Hematopoietic multipotent progenitor cell treated with erythropoietin and hydrocortisone succinate and interleukin-3 and kit ligand, for 17 days (in vitro differentiated cells): Measurements from ENCODE around the gene PRKRA.
"Not testable (repeated sequence)": the region's sequence is repeated elsewhere in the genome, so short reads cannot be mapped to it uniquely, and the experiment has no call there.

Experiments used
- DNase-seq: peaks from one replicate; pipeline ENCODE4 v3.0.0-alpha.2; 2015; ENCODE audit warnings: low spot score

The PRKRA gene

GRCh38 chr2:178413472-178414265, 37.3 kb downstream of the PRKRA start:
- no peak for DNase-seq

DNA sequence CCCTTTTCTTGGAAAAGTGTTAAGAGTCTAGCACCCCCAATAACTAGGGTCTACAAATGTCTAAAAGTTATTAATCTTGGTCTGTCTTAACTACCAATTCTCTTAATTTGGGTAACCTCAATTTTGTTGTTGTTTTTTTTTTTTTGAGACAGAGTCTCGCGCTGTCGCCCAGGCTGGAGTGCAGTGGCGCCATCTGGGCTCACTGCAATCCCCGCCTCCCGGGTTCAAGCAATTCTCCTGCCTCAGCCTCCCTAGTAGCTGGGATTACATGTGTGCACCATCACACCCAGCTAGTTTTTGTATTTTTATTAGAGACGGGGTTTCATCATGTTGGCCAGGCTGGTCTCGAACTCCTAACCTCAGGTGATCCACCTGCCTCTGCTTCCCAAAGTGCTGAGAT, 38.5 kb downstream of the PRKRA start:
- not testable (repeated sequence) for DNase-seq

- no peak for DNase-seq
Measured at GRCh38 chr2:178412047-178412446, 38.9 kb downstream of the PRKRA start.

- DNase-seq: no peak
Measured at GRCh38 chr2:178409261-178409660, 41.7 kb downstream of the PRKRA start.

DNA sequence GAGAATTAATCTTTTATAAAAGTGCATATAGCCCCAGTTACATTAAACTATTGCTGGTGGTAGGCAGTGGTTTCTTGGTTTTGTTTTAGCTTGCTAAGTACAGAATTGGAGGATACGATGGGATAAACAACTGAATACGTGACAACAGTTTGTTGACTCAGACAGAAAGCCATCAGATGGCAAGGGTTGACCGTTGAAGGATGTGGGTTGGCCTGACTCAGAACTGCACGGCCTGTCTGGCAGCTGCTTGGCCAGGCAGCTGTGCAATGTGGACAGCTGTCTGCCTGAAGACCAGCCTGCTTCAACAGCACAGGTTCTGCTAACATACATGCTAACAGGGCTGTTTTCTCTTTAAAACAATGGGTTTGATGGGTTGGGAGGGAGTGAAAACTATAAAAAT, 46.6 kb downstream of the PRKRA start:
- DNase-seq: no peak

- DNase-seq: no peak
Measured at GRCh38 chr2:178403671-178404306, 47.2 kb downstream of the PRKRA start.

- DNase-seq: no peak
Measured at GRCh38 chr2:178401994-178402437, 49.0 kb downstream of the PRKRA start.

DNA sequence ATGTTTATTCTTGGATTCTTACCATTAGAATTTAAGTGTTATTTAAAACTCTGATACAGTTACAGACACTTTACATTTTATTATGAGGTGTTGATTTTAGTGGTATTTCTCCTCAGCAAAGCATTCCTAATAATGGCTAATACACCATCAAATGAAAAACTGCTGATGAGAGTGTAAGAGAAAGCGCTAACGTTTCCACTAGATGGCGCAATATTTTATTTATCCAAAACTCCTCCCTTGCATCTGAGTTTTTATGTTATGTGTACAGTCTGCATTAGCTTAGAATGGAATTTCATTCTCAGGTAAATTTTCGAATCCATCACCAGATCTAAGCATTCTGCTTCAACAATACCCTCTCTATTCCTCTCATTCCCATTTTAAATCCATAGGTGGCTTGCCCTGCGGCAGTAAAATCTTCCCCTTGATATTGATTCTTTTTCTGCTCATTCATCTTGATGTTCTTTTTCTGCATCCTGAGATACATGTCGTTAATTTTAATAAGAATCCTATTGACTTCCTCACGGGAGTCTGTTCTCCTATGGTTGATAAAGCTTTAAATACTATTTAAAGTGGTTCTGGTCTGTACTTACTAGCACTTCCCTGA, 53.9 kb downstream of the PRKRA start:
- peak; percentile 59 for DNase-seq

DNA sequence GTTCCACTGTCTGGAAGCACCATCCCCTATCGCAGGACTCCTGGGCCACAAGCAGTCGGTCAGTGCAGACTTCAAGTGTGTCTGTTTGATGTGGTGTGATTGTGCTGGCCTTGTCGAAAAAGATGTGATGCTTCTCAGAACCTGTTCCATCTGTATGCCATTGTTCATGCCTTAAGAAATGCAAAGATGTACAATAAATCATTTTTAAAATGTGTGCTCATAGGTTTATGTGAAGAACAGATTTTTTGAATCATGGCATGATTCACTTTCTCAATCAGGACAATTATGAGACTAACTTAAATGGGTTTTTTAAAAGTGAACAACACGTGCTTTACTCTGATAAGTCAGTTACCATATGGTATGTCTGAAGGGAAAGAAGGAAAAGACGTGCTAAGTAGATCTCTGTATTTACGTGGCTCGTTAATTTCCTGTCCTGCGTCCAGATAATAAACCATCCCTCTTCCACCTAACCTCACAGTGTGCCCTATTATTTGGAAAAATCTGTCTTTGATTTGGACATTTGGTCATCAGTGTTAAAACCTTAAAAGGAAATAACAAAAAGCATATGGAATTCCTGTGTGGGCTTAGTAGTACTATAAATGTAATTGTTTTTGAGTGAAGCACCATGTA, 54.9 kb downstream of the PRKRA start:
- no peak for DNase-seq

GRCh38 chr2:178395295-178395694, 55.7 kb downstream of the PRKRA start:
- no peak for DNase-seq

- DNase-seq: no peak
Measured at GRCh38 chr2:178394859-178395258, 56.1 kb downstream of the PRKRA start.

GRCh38 chr2:178392215-178392614, 58.8 kb downstream of the PRKRA start:
- DNase-seq: no peak

DNA sequence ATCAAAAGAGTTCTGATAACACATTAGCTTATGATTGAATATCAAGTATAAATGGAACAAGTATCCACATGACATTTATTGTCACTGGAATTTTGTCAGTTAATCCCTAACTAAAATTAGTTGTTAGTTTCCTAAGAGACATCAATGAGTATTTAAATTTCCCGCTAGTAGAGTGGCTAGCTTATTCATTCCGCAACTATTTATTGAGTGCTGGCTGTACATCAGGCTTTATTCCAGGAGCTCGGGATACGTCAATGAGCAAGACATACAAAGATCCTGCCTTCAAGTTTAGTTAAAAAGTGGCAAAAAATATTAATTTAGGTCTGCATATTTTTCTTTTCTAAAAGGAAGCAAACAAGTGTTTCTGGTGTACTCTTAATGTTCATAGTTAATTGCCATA, 59.3 kb downstream of the PRKRA start:
- no peak for DNase-seq

DNA sequence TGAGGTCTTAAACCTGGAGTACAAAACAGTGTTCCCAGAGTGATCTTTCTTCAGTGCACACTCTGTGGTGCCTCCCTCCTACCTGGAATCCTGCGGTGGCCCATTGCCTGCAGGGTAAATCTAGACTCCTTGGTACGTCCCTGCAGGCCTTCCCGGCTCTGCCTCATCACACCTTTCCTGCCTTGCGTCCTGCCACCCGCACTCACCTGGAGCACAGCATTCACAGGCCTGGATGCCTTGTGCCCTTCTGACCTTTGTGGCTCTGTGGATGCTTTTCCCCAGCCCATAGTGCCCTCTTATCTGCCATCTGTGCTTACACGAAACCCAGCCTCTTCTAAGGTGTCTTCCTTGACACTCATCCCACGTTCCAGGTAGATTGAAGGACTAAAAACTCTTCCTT, 62.7 kb downstream of the PRKRA start:
- DNase-seq: no peak

DNA sequence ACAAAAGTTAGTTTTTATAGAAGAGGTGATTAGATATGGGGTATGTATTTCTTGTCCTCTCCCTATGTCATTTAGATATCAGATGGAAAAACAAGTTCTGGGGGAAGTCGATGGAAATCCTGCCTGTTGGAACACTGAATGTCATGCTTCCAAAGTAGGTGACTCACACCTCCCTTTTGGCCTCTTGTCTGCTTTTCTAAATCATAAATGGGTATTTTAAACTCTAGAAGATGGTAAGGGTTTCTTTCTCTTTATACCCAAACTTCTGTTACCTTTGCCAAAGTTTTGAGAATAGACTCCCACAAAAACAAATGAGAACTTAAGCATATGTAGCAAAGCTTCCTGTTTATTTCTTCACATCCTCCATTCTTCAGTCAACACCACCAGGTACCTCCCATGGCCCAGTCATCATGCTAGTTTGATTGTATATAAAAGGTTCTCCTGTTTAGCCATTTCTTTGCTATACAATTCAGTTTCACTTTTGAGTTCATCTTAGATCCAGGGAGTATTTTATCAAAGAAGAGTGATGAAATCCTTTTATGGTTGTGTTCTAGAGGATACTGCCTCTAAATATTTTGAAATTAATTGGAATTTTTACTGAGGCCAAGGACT, 63.9 kb downstream of the PRKRA start:
- no peak for DNase-seq

DNA sequence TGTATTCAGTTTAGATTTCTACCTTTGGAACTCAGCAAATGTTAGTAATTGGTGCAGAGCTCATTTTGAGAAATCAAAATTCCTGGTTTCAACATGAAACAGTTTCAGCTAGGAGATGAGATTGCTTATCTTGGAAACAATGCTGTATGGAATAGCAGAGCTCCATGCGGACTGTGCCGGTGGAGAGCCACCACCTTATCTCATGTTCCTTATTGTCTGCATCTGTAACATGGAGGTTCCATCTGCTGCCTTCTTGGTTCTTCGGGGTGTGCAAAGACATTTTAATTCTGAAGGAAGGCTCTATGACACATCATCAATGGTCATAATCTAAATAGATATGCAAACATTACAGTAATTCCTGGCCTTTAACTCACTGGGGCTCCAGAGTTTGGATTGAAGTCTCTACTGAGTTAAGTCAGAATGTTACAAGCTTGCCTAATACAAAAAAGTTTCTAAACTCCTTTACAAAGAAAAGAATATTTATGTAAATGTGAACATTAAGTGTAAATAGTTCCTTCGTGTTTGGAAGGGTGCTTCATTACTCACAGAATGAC, 65.3 kb downstream of the PRKRA start:
- no peak for DNase-seq

DNA sequence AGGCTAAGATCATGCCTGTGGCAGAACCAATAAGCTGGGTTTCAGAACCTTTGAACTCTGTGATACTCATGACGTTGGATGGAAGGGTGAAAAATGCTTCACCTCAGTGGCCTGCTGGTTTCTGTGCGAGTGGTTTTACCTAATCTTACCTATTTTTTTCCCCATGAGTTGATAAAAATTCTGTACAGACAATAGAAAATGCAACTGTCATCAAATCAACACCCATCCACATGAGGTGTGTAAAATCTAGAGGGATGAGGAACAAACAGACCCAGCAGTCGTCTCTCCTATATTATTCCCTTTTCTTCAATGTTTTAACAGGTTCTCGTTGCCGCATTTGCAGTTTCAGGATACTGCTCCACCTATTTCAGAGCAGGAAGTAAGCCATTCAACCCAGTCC, 67.3 kb downstream of the PRKRA start:
- no peak for DNase-seq
